ENCODE measurements around the gene EFHC1. TPM values are rescaled to one million over a fixed set of nuclear protein-coding genes. Genes with fewer than 3 reads are reported as not detected.

Gene EFHC1, protein sequence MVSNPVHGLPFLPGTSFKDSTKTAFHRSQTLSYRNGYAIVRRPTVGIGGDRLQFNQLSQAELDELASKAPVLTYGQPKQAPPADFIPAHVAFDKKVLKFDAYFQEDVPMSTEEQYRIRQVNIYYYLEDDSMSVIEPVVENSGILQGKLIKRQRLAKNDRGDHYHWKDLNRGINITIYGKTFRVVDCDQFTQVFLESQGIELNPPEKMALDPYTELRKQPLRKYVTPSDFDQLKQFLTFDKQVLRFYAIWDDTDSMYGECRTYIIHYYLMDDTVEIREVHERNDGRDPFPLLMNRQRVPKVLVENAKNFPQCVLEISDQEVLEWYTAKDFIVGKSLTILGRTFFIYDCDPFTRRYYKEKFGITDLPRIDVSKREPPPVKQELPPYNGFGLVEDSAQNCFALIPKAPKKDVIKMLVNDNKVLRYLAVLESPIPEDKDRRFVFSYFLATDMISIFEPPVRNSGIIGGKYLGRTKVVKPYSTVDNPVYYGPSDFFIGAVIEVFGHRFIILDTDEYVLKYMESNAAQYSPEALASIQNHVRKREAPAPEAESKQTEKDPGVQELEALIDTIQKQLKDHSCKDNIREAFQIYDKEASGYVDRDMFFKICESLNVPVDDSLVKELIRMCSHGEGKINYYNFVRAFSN
- total RNA-seq (1 to 10 TPM; 3.3 to 7.6 (median 5.8) TPM), polyA plus RNA-seq (10 to 100 TPM in 1 of 2 donors, 1 to 10 TPM in 1; 3.9 to 14.3 TPM)
- long read RNA-seq, donor 1, full-length matches to known transcripts: 4 of 13 reads
- long read RNA-seq, donor 1, partial matches to known transcripts: 4 of 13 reads
- long read RNA-seq, donor 1, other reads (novel, unspliced or antisense): 5 of 13 reads
- long read RNA-seq, donor 2, full-length matches to known transcripts: 6 of 16 reads
- long read RNA-seq, donor 2, partial matches to known transcripts: 3 of 16 reads
- long read RNA-seq, donor 2, other reads (novel, unspliced or antisense): 7 of 16 reads
- long read RNA-seq, donor 3, full-length matches to known transcripts: 3 of 21 reads
- long read RNA-seq, donor 3, partial matches to known transcripts: 3 of 21 reads
- long read RNA-seq, donor 3, other reads (novel, unspliced or antisense): 15 of 21 reads

- 0% methylated on average over 57 of the region's 57 CpGs for WGBS, 2 donors
- H3K4me1 ChIP-seq: peaks cover 0 to 62% (median 23%) of the 10 kb centered on the region in 9 donors
Measured at GRCh38 chr6:52419809-52420667, at the start of gene EFHC1. Gene EFHC1, plus strand, starts transcription at chr6:52420342. Its CDS starts 69 bp downstream, at chr6:52420411.

GRCh38 chr6:52371656-52372191, 48.4 kb upstream of the EFHC1 start:
- WGBS, 2 donors: 33 to 49% methylated on average over 2 of the region's 2 CpGs
- no peaks in the 10 kb centered on the region for H3K9me3 ChIP-seq
- H3K27ac ChIP-seq: no peak overlapping the region
- H3K4me3 ChIP-seq: no peak overlapping the region
- peaks cover 0 to 17% (median 0%) of the 10 kb centered on the region in 9 donors for H3K36me3 ChIP-seq
- ATAC-seq (no peak), DNase-seq (no peak)
- no peaks in the 10 kb centered on the region for H3K27me3 ChIP-seq
- TF ChIP-seq, protein P1, sequence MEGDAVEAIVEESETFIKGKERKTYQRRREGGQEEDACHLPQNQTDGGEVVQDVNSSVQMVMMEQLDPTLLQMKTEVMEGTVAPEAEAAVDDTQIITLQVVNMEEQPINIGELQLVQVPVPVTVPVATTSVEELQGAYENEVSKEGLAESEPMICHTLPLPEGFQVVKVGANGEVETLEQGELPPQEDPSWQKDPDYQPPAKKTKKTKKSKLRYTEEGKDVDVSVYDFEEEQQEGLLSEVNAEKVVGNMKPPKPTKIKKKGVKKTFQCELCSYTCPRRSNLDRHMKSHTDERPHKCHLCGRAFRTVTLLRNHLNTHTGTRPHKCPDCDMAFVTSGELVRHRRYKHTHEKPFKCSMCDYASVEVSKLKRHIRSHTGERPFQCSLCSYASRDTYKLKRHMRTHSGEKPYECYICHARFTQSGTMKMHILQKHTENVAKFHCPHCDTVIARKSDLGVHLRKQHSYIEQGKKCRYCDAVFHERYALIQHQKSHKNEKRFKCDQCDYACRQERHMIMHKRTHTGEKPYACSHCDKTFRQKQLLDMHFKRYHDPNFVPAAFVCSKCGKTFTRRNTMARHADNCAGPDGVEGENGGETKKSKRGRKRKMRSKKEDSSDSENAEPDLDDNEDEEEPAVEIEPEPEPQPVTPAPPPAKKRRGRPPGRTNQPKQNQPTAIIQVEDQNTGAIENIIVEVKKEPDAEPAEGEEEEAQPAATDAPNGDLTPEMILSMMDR (IDR thresholded peaks at IDR 0.05): no peak
- H3K4me1 ChIP-seq: peaks cover 0 to 14% (median 3%) of the 10 kb centered on the region in 9 donors
- intact Hi-C loops (cut with DNase I): no loop called here

More at GRCh38 chr6:52419809-52420667, at the start of gene EFHC1:
- Histone ChIP-seq H3K36me3 (peaks cover 0 to 11% (median 0%) of the 10 kb centered on the region in 9 donors), H3K27me3 (no peaks in the 10 kb centered on the region), H3K4me3 (peak within 1 kb of the TSS; percentile 60 to 91 (median 80)), H3K9me3 (no peaks in the 10 kb centered on the region), H3K27ac (peak within 1 kb of the TSS; percentile 52 to 94 (median 87))
- intact Hi-C loops (cut with DNase I): loop anchor here (2.0 to 10.0 kb wide), 11 partner anchors 77 to 575 kb away; partner anchors contain the start of genes TRAM2 (in 6 of the 10) and GSTA4 (in 1 of the 10)
- ATAC-seq (peak; percentile 96 to 98 (median 97)), DNase-seq (peak; percentile 98 to 99)
- TF ChIP-seq, protein P1 (IDR thresholded peaks at IDR 0.05): peak in 1 of 9 donors; percentile 3

DNA sequence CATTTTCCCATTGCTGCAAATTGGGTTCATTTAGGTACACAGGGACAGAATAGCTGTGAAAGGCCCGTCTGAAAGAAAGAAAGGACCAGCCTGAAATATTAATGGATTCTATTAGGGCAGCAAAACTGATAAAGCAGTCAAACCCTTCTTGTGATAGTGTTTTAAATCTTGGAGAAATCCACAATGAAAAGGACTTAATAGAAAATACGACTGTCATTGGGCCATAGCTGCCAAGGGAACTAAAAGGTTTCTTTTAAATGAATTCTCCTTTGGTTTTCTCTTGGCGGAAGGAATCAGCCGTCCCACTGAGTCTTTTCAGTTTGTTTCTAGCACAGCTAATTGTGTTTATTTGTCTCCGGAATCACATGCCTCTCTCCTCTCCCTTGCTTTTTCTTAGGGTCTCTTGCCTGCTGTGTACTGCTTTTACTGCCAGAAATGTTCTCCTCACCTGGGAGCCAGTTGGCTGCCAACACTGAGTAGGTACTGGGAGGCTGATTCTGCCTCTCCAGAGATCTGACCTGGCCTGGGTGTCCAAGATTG, 46.9 kb upstream of the EFHC1 start:
- ATAC-seq: no peak
- WGBS, 2 donors: 94 to 98% methylated on average over 5 of the region's 5 CpGs
- intact Hi-C loops (cut with DNase I): no loop called here

More for the DNA sequence above, 46.9 kb upstream of the EFHC1 start:
- H3K36me3 ChIP-seq: peaks cover 0 to 5% (median 0%) of the 10 kb centered on the region in 9 donors
- H3K27me3 ChIP-seq: no peaks in the 10 kb centered on the region
- peaks cover 0 to 29% (median 15%) of the 10 kb centered on the region in 9 donors for H3K4me1 ChIP-seq
- TF ChIP-seq, protein P1 (IDR thresholded peaks at IDR 0.05): no peak
- DNase-seq: no peak
- H3K9me3 ChIP-seq: no peaks in the 10 kb centered on the region
- H3K4me3 ChIP-seq: no peak overlapping the region
- no peak overlapping the region for H3K27ac ChIP-seq
